ENCODE data around the gene FRA10AC1. TPM values are rescaled to one million over a fixed set of nuclear protein-coding genes. Genes with fewer than 3 reads are reported as not detected.

The FRA10AC1 gene
- total RNA-seq, 1 experiment from 2014 or later: 3.1 TPM

- no peak for DNase-seq (ENCODE audit: low read depth)
These were observed 71.5 kb downstream of the FRA10AC1 start for GRCh38 chr10:93630625-93631557.

- DNase-seq (ENCODE audit: low read depth): no peak
These were observed 72.6 kb downstream of the FRA10AC1 start for GRCh38 chr10:93629647-93630305.

DNA sequence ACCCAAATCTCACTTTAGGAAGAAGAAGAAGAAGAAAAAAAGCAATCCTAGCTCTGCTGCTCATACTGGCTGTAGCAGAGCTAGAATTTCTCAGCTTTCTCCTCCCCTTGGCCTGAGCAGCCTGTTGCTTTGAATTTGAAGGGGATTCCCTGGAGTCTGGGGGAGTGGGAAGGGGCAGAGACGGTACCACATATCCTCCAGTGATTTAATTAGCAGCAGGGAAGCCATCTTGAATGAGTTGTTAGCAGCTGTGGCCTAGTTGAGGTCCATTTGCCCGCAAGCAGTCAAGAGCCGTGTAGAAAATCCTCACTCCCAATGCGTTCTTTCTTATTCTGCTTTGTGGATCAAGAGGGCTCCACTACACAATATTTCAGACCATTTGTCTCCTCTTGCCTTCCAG, 73.5 kb downstream of the FRA10AC1 start:
- DNase-seq (ENCODE audit: low read depth): no peak

DNA sequence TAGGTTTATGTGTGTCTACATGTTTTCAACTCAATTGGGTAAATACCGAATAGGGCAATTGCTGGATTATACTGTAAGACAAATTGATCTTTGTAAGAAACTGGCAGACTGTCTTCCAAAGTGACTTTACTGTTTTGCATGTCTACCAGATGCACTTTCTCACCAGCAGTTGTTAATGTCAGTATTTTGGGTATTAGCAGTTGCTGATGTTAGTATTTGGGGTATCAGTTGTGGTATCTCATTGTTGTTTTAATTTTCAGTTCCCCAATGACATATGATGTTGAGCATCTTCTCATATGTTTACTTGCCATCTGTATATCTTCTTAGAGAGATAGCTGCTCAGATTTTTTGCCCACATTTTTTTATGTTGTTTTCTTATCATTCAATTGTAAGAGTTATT, 79.5 kb downstream of the FRA10AC1 start:
- DNase-seq (ENCODE audit: low read depth): no peak

GRCh38 chr10:93620925-93621324, 81.5 kb downstream of the FRA10AC1 start:
- no peak for DNase-seq (ENCODE audit: low read depth)

Other genes with a start within 250 kb of the FRA10AC1 start
- gene MYOF, start 220.3 kb downstream of the FRA10AC1 start, total RNA-seq (2014; rRNA removed; shearing (Covaris generic)): 72.7 and 85.0 TPM in 2 replicates
- gene CEP55, start 206.0 kb downstream of the FRA10AC1 start, total RNA-seq (2014; rRNA removed; shearing (Covaris generic)): 86.3 and 87.3 TPM in 2 replicates
- gene FFAR4, start 135.9 kb downstream of the FRA10AC1 start, total RNA-seq (2014; rRNA removed; shearing (Covaris generic)): not detected in 2 replicates
- 0.48 and 0.80 TPM in 2 replicates for gene RBP4, start 101.4 kb downstream of the FRA10AC1 start, total RNA-seq (2014; rRNA removed; shearing (Covaris generic))
- not detected in 2 replicates for gene PDE6C, start 90.1 kb downstream of the FRA10AC1 start, total RNA-seq (2014; rRNA removed; shearing (Covaris generic))
- 0.02 TPM in 1 of 2 replicates, not detected in the other for gene LGI1, start 55.3 kb upstream of the FRA10AC1 start, total RNA-seq (2014; rRNA removed; shearing (Covaris generic))
- gene SLC35G1, start 191.4 kb upstream of the FRA10AC1 start, total RNA-seq (2014; rRNA removed; shearing (Covaris generic)): 12.4 and 15.0 TPM in 2 replicates